ENCODE data around the gene COL9A1.

COL9A1 gene

DNA sequence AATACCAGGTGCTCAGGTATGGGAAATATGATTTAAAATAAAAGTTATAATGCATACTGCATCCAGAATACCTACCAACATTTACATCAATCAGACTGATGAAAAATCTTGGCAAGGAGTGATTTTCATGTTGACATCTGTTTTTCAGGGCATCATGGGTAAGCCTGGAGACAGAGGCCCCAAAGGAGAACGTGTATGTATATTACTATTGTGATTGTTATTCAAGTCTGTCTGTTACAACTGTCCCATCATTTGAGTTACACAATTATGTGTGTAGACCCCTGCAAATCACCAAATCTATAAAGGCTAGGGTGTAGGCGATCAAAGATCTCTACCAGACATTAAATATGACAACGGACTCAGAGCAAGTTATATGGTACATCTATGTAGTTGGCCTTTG, 118.2 kb downstream of the COL9A1 start:
- Histone ChIP-seq H3K36me3 (ENCODE audit: control insufficient read depth, insufficient read depth, low read length) (no peaks in the 10 kb centered on the region), H3K27me3 (replicated peaks; ENCODE audit: control insufficient read depth, insufficient read depth, low read length, poor library complexity, severe bottlenecking) (no peaks in the 10 kb centered on the region), H3K4me3 (ENCODE audit: insufficient read depth, low read depth, low read length, poor library complexity, severe bottlenecking) (no peak overlapping the region), H3K4me1 (ENCODE audit: control insufficient read depth, insufficient read depth, low read length, poor library complexity, severe bottlenecking) (no peaks in the 10 kb centered on the region), H3K27ac (ENCODE audit: insufficient read depth, low read length, poor library complexity, severe bottlenecking) (no peak overlapping the region), H3K9me3 (ENCODE audit: control insufficient read depth, low read length) (no peaks in the 10 kb centered on the region)
- DNase-seq: no peak

- Histone ChIP-seq H3K9me3 (ENCODE audit: control insufficient read depth, low read length) (no peaks in the 10 kb centered on the region), H3K4me1 (ENCODE audit: control insufficient read depth, insufficient read depth, low read length, poor library complexity, severe bottlenecking) (no peaks in the 10 kb centered on the region), H3K27ac (ENCODE audit: insufficient read depth, low read length, poor library complexity, severe bottlenecking) (no peak overlapping the region), H3K4me3 (ENCODE audit: insufficient read depth, low read depth, low read length, poor library complexity, severe bottlenecking) (no peak overlapping the region), H3K36me3 (ENCODE audit: control insufficient read depth, insufficient read depth, low read length) (no peaks in the 10 kb centered on the region), H3K27me3 (replicated peaks; ENCODE audit: control insufficient read depth, insufficient read depth, low read length, poor library complexity, severe bottlenecking) (no peaks in the 10 kb centered on the region)
- no peak for DNase-seq
These were observed 119.3 kb downstream of the COL9A1 start for GRCh38 chr6:70183538-70183937.

DNA sequence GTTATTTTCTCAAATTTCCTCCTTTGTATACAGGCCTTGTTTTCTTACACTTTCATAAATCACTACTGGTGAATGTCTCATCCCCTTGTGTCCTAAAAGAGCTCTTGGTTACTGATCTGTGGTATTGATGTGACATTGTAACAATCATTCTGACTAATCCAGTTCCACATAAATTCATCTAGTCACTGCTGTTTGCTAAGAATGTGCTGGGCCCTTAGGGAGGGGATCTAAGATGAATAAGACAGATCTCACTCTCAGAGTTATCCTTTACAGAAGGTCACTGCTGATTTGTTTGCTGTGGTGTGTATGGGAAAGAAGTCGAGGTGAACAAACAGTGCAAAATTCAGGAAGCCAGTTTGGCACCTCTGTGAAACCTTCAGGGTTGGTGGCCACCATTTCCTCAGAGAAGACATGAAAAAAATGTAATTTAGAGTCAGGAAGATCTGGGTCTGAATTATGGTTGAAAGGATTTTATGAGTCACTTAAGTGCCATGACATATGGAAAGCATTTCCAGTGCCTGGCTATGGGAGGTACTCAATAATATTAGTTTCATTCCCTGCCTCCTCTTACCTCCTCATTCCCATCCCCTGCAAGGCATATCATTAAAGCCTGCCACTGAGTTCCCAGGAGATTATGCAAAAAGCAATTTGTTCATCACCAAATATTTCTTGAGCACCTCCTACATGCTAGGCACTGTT, 121.8 kb downstream of the COL9A1 start:
- no peaks in the 10 kb centered on the region for H3K36me3 ChIP-seq (ENCODE audit: control insufficient read depth, insufficient read depth, low read length)
- H3K27me3 ChIP-seq (replicated peaks; ENCODE audit: control insufficient read depth, insufficient read depth, low read length, poor library complexity, severe bottlenecking): no peaks in the 10 kb centered on the region
- no peaks in the 10 kb centered on the region for H3K9me3 ChIP-seq (ENCODE audit: control insufficient read depth, low read length)
- no peak overlapping the region for H3K27ac ChIP-seq (ENCODE audit: insufficient read depth, low read length, poor library complexity, severe bottlenecking)
- DNase-seq: no peak
- no peaks in the 10 kb centered on the region for H3K4me1 ChIP-seq (ENCODE audit: control insufficient read depth, insufficient read depth, low read length, poor library complexity, severe bottlenecking)
- H3K4me3 ChIP-seq (ENCODE audit: insufficient read depth, low read depth, low read length, poor library complexity, severe bottlenecking): no peak overlapping the region

- no peak overlapping the region for H3K4me3 ChIP-seq (ENCODE audit: insufficient read depth, low read depth, low read length, poor library complexity, severe bottlenecking)
- no peaks in the 10 kb centered on the region for H3K9me3 ChIP-seq (ENCODE audit: control insufficient read depth, low read length)
- DNase-seq: no peak
- no peaks in the 10 kb centered on the region for H3K27me3 ChIP-seq (replicated peaks; ENCODE audit: control insufficient read depth, insufficient read depth, low read length, poor library complexity, severe bottlenecking)
- no peaks in the 10 kb centered on the region for H3K36me3 ChIP-seq (ENCODE audit: control insufficient read depth, insufficient read depth, low read length)
- H3K27ac ChIP-seq (ENCODE audit: insufficient read depth, low read length, poor library complexity, severe bottlenecking): no peak overlapping the region
- H3K4me1 ChIP-seq (ENCODE audit: control insufficient read depth, insufficient read depth, low read length, poor library complexity, severe bottlenecking): no peaks in the 10 kb centered on the region
These were observed 122.5 kb downstream of the COL9A1 start for GRCh38 chr6:70180183-70180900.

DNA sequence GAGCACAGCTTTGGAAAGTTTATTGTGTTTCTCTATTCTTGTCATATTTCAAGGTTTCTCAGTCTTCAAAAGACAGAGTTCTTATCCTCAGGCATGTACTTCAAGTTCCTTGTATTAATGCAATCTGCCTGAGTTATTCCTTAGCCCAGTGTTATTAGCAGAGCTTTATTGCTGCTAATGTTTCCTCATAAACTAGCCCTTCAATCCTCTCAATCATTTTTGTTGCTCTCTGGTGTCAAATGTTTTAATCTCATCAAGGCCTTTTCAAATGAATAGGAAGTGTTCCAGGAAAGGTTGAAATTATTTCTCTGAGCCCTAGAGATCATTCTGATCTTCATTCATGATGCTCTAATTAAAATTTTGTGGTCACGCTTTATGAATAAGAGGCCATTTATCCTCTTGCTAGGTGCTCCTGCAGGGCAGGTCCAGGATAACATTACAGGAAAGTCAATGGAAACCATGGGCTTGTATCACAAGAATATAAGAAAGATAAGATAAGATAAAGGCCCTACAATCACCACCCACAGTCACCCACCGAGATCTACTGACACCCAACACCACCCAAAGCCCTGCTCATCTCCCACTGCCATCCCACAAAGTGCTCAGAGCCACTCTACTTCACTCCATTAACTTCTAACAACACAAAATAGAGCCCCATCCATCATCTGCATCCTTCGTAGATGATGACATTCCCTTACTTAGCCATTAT, 125.9 kb downstream of the COL9A1 start:
- Histone ChIP-seq H3K4me1 (ENCODE audit: control insufficient read depth, insufficient read depth, low read length, poor library complexity, severe bottlenecking) (no peaks in the 10 kb centered on the region), H3K27ac (ENCODE audit: insufficient read depth, low read length, poor library complexity, severe bottlenecking) (no peak overlapping the region), H3K27me3 (replicated peaks; ENCODE audit: control insufficient read depth, insufficient read depth, low read length, poor library complexity, severe bottlenecking) (no peaks in the 10 kb centered on the region), H3K4me3 (ENCODE audit: insufficient read depth, low read depth, low read length, poor library complexity, severe bottlenecking) (no peak overlapping the region), H3K9me3 (ENCODE audit: control insufficient read depth, low read length) (no peaks in the 10 kb centered on the region), H3K36me3 (ENCODE audit: control insufficient read depth, insufficient read depth, low read length) (no peaks in the 10 kb centered on the region)
- DNase-seq: no peak

DNA sequence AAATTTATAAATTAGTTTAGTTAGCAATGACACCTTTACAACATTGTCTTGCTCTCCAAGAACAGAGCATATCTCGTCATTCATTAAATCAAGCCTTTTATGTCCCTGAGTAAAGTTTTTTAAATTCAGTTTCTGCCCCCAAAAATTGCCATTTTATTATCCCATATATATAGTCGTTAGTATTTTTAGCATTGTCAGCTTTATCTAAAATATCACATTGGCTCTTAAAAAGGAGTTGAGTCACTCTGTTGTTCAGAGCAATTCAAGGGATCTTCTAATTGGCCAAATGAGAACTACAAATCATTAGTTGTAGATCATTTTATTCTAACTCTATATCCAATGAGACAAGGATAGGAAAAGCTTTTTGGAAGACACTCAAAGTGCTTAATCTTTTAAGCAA, 127.1 kb downstream of the COL9A1 start:
- no peaks in the 10 kb centered on the region for H3K27me3 ChIP-seq (replicated peaks; ENCODE audit: control insufficient read depth, insufficient read depth, low read length, poor library complexity, severe bottlenecking)
- H3K36me3 ChIP-seq (ENCODE audit: control insufficient read depth, insufficient read depth, low read length): no peaks in the 10 kb centered on the region
- no peak overlapping the region for H3K4me3 ChIP-seq (ENCODE audit: insufficient read depth, low read depth, low read length, poor library complexity, severe bottlenecking)
- no peaks in the 10 kb centered on the region for H3K9me3 ChIP-seq (ENCODE audit: control insufficient read depth, low read length)
- no peaks in the 10 kb centered on the region for H3K4me1 ChIP-seq (ENCODE audit: control insufficient read depth, insufficient read depth, low read length, poor library complexity, severe bottlenecking)
- DNase-seq: no peak
- H3K27ac ChIP-seq (ENCODE audit: insufficient read depth, low read length, poor library complexity, severe bottlenecking): no peak overlapping the region

DNA sequence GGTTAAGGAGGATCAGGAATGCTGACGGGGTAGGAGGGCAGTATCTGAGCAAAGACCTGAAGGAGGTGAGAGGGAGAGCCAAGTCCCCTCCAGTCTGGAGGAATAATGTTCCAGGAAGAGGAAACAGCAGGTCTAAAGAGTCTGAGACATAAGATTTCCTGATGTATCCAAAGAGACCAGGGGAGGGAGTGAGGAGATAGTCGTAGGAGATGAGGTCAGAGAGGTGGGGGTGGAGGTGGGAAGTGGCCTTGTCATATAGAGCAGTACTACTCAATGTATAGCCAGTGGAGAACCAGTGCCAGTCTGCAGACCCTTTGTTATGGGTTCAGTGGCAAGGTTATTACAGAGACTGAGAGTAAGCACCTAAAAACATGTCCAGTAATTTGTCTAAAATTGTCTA, 130.6 kb downstream of the COL9A1 start:
- Histone ChIP-seq H3K4me1 (ENCODE audit: control insufficient read depth, insufficient read depth, low read length, poor library complexity, severe bottlenecking) (no peaks in the 10 kb centered on the region), H3K36me3 (ENCODE audit: control insufficient read depth, insufficient read depth, low read length) (no peaks in the 10 kb centered on the region)

GRCh38 chr6:70171236-70171635, 131.6 kb downstream of the COL9A1 start:
- H3K36me3 ChIP-seq (ENCODE audit: control insufficient read depth, insufficient read depth, low read length): no peaks in the 10 kb centered on the region
- no peaks in the 10 kb centered on the region for H3K9me3 ChIP-seq (ENCODE audit: control insufficient read depth, low read length)
- no peak overlapping the region for H3K4me3 ChIP-seq (ENCODE audit: insufficient read depth, low read depth, low read length, poor library complexity, severe bottlenecking)
- peaks cover 8% of the 10 kb centered on the region for H3K27me3 ChIP-seq (replicated peaks; ENCODE audit: control insufficient read depth, insufficient read depth, low read length, poor library complexity, severe bottlenecking)
- H3K4me1 ChIP-seq (ENCODE audit: control insufficient read depth, insufficient read depth, low read length, poor library complexity, severe bottlenecking): no peaks in the 10 kb centered on the region
- DNase-seq: no peak
- H3K27ac ChIP-seq (ENCODE audit: insufficient read depth, low read length, poor library complexity, severe bottlenecking): no peak overlapping the region

More for the DNA sequence above, 130.6 kb downstream of the COL9A1 start:
- no peaks in the 10 kb centered on the region for H3K27me3 ChIP-seq (replicated peaks; ENCODE audit: control insufficient read depth, insufficient read depth, low read length, poor library complexity, severe bottlenecking)
- H3K4me3 ChIP-seq (ENCODE audit: insufficient read depth, low read depth, low read length, poor library complexity, severe bottlenecking): no peak overlapping the region
- H3K9me3 ChIP-seq (ENCODE audit: control insufficient read depth, low read length): no peaks in the 10 kb centered on the region
- no peak for DNase-seq
- H3K27ac ChIP-seq (ENCODE audit: insufficient read depth, low read length, poor library complexity, severe bottlenecking): no peak overlapping the region

DNA sequence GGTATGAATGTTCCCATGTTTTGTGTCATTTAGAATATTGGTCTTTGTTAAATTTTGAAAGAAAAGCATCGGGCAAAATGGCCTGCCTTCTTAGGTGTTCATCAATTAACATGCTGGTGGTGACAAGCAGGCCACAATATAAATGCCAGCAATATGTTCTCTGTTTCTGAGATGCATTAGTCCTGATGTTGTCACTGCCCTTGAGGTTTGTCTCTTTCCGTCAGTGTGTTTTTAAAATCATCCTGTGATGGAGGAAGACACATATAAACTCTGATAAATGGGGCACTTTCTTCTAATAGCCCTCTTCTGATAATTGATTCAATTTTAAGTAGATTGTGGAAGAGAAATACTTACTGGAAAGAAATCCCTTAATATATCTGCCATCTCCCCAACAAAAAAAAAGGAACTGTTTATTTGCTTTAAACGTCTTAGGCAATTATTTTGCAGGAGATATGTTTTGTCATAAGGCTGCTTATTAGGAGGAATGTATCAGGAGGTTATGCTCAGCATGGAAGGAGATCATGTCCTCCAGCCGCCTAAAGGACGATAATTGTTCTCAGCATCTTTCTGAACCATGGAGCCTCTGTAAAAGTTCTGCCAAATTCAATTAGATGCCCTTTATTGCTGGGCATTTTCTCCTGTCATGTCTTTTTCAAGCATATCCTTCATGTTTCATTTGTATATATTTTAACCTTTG, 134.1 kb downstream of the COL9A1 start:
- Histone ChIP-seq H3K27ac (ENCODE audit: insufficient read depth, low read length, poor library complexity, severe bottlenecking) (no peak overlapping the region), H3K9me3 (ENCODE audit: control insufficient read depth, low read length) (no peaks in the 10 kb centered on the region), H3K27me3 (replicated peaks; ENCODE audit: control insufficient read depth, insufficient read depth, low read length, poor library complexity, severe bottlenecking) (peaks cover 15% of the 10 kb centered on the region), H3K4me1 (ENCODE audit: control insufficient read depth, insufficient read depth, low read length, poor library complexity, severe bottlenecking) (no peaks in the 10 kb centered on the region), H3K36me3 (ENCODE audit: control insufficient read depth, insufficient read depth, low read length) (no peaks in the 10 kb centered on the region), H3K4me3 (ENCODE audit: insufficient read depth, low read depth, low read length, poor library complexity, severe bottlenecking) (no peak overlapping the region)
- DNase-seq: no peak

Data from effector memory CD4-positive, alpha-beta T cell (primary cell).